HepG2 (cell line): ENCODE measurements around the gene SHQ1. TPM values are rescaled to one million over a fixed set of nuclear protein-coding genes. Genes with fewer than 3 reads are reported as not detected.

Source experiments
- FOXO1 ChIP-seq: sonication (generic); formaldehyde crosslinking; IDR thresholded peaks from 2 replicates; pipeline ENCODE4 v1.4.0; 2020; ENCODE audit warnings: missing genetic modification reagents
- ISX ChIP-seq: sonication (generic); formaldehyde crosslinking; conservative IDR thresholded peaks from 2 replicates; pipeline ENCODE4 v1.5.0; 2020; ENCODE audit warnings: missing genetic modification reagents
- ZFP90 ChIP-seq: sonication (generic); formaldehyde crosslinking; IDR thresholded peaks from 2 replicates; pipeline ENCODE4 v1.8.0; 2022; ENCODE audit warnings: missing genetic modification reagents, mild to moderate bottlenecking, inconsistent platforms, borderline replicate concordance
- ZNF251 ChIP-seq: sonication (generic); formaldehyde crosslinking; IDR thresholded peaks from 2 replicates; pipeline ENCODE4 v1.9.0; 2021; ENCODE audit warnings: mild to moderate bottlenecking, missing genetic modification reagents
- ZNF563 ChIP-seq: sonication (generic); formaldehyde crosslinking; IDR thresholded peaks from 2 replicates; pipeline ENCODE4 v1.8.0; 2022; ENCODE audit warnings: mild to moderate bottlenecking, moderate library complexity, missing genetic modification reagents
- ZNF589 ChIP-seq: sonication (generic); formaldehyde crosslinking; conservative IDR thresholded peaks from 2 replicates; pipeline ENCODE4 v1.8.0; 2022; ENCODE audit warnings: mild to moderate bottlenecking, moderate library complexity, missing genetic modification reagents
- polyA plus RNA-seq, 8 experiments: library from polyadenylated mRNA; depleted of rRNA in 3 of 8; stranded (reverse) in 7 of 8; unstranded in 1 of 8; fragments of >200 nt; fragmentation: Illumina TruSeq in 4 of 8; extraction: Trizol in 4 of 8; gene quantifications; 2 replicates each; pipeline versions ENCODE4 v1.2.1 to v1.2.3, GENCODE V29; 2011 to 2016; ENCODE audit warnings: low read depth in 4 of 8, missing spikeins in 1 of 8, mixed read lengths in 1 of 8; ENCODE audit not compliant: insufficient read depth in 1 of 8
- total RNA-seq, 5 experiments: library from RNA; depleted of rRNA; stranded (reverse); fragments of >200 nt; fragmentation: Illumina TruSeq; extraction: Trizol; gene quantifications; 2 replicates each; pipeline ENCODE4 v1.2.3, GENCODE V29; 2016; ENCODE audit warnings: low read depth in 1 of 5
- TF ChIP-seq, protein P1 (sequence below): sonication (generic); formaldehyde crosslinking; IDR thresholded peaks from 2 replicates; pipeline ENCODE4 v1.9.0; 2021; ENCODE audit warnings: missing genetic modification reagents, borderline replicate concordance
- TF ChIP-seq, protein P2 (sequence below), 2 experiments: sonication (generic) in 1 of 2; formaldehyde crosslinking in 1 of 2; IDR thresholded peaks; 2 replicates each; pipeline versions ENCODE4 v1.6.1 to v1.9.0; 2014 to 2022; ENCODE audit warnings: antibody characterized with exemption in 1 of 2, borderline replicate concordance in 1 of 2, inconsistent platforms in 1 of 2, low read depth in 1 of 2, missing genetic modification reagents in 1 of 2
- TF ChIP-seq, protein P3 (sequence below): sonication (generic); formaldehyde crosslinking; IDR thresholded peaks from 2 replicates; pipeline ENCODE4 v1.8.1; 2022; ENCODE audit warnings: low read depth, mild to moderate bottlenecking, missing genetic modification reagents
- TF ChIP-seq, protein P4 (sequence below): sonication (generic); formaldehyde crosslinking; IDR thresholded peaks from 2 replicates; pipeline ENCODE4 v1.8.1; 2023; ENCODE audit warnings: missing genetic modification reagents, inconsistent platforms, borderline replicate concordance
- TF ChIP-seq, protein P5 (sequence below): sonication (generic); formaldehyde crosslinking; IDR thresholded peaks from 2 replicates; pipeline ENCODE4 v1.5.1; 2020; ENCODE audit warnings: missing genetic modification reagents, mild to moderate bottlenecking, borderline replicate concordance
- TF ChIP-seq, protein P6 (sequence below): sonication (generic); formaldehyde crosslinking; IDR thresholded peaks from 2 replicates; pipeline ENCODE4 v1.5.1; 2020; ENCODE audit warnings: missing genetic modification reagents, mild to moderate bottlenecking, borderline replicate concordance

SHQ1 gene
- total and polyA plus RNA-seq, 2 of the 13 experiments (the other 11 are each of a cell fraction or from before 2014, with no cell fraction given) = 5.5 to 20.3 TPM

DNA sequence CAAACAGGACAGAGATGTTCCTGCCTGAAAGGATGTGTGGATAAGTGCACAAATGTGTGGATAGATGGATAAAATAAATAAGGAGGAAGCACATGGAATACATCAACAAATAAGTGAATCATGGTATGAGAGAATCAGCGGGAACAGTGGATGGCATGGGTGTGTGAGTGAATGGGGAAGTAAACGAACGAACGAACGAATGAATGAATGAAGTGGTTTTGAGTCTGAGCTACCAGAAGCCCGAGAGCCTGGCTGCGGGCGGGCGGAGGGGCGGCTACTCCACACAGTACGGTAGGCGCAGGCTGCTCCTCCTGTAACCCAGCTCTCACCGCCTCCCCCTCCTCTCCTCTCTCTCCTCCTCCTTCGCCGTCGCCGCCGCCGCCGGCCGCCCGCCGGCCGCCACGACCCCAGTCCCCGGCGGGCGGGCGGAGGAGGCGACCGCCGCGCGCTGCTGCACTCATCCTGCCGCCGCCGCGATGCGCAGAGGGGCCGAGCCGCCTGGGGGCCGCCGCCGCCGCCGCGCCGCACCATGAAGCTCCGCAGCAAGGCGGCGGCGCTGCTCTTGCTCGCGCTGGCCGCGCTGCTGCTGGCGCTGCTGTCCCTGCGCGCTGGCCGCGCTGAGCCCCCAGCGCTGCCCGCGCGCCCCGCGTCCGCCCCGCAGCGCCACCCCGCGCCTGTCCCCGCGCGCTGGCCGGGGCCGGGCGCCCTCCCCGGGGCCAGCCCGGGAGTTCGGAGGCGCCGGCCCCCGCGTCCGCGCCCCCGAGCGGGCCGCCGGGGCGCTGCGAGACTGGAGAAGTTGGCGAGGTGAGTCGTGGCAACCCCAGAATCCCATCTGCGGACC is 39.7 kb upstream of the SHQ1 start, which contains the start of gene GXYLT2 (continued):
- TF ChIP-seq, protein P1, sequence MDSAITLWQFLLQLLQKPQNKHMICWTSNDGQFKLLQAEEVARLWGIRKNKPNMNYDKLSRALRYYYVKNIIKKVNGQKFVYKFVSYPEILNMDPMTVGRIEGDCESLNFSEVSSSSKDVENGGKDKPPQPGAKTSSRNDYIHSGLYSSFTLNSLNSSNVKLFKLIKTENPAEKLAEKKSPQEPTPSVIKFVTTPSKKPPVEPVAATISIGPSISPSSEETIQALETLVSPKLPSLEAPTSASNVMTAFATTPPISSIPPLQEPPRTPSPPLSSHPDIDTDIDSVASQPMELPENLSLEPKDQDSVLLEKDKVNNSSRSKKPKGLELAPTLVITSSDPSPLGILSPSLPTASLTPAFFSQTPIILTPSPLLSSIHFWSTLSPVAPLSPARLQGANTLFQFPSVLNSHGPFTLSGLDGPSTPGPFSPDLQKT (CRISPR knock-in tag) = no peak
- TF ChIP-seq ZNF589 (CRISPR knock-in tag) (no peak), ISX (no peak), ZNF251 (CRISPR knock-in tag) (no peak), FOXO1 (CRISPR knock-in tag) (0 out of 2 replicates have a peak, but pooled peaks have one; percentile 20), ZNF563 (CRISPR knock-in tag) (no peak), ZFP90 (CRISPR knock-in tag) (no peak)
- TF ChIP-seq, protein P2, sequence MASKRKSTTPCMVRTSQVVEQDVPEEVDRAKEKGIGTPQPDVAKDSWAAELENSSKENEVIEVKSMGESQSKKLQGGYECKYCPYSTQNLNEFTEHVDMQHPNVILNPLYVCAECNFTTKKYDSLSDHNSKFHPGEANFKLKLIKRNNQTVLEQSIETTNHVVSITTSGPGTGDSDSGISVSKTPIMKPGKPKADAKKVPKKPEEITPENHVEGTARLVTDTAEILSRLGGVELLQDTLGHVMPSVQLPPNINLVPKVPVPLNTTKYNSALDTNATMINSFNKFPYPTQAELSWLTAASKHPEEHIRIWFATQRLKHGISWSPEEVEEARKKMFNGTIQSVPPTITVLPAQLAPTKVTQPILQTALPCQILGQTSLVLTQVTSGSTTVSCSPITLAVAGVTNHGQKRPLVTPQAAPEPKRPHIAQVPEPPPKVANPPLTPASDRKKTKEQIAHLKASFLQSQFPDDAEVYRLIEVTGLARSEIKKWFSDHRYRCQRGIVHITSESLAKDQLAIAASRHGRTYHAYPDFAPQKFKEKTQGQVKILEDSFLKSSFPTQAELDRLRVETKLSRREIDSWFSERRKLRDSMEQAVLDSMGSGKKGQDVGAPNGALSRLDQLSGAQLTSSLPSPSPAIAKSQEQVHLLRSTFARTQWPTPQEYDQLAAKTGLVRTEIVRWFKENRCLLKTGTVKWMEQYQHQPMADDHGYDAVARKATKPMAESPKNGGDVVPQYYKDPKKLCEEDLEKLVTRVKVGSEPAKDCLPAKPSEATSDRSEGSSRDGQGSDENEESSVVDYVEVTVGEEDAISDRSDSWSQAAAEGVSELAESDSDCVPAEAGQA (IDR thresholded peaks at IDR 0.05; ENCODE audit: low read depth) = no peak
- TF ChIP-seq, protein P2 (CRISPR knock-in tag; IDR thresholded peaks at IDR 0.05; ENCODE audit: borderline replicate concordance) = no peak
- TF ChIP-seq, protein P3, sequence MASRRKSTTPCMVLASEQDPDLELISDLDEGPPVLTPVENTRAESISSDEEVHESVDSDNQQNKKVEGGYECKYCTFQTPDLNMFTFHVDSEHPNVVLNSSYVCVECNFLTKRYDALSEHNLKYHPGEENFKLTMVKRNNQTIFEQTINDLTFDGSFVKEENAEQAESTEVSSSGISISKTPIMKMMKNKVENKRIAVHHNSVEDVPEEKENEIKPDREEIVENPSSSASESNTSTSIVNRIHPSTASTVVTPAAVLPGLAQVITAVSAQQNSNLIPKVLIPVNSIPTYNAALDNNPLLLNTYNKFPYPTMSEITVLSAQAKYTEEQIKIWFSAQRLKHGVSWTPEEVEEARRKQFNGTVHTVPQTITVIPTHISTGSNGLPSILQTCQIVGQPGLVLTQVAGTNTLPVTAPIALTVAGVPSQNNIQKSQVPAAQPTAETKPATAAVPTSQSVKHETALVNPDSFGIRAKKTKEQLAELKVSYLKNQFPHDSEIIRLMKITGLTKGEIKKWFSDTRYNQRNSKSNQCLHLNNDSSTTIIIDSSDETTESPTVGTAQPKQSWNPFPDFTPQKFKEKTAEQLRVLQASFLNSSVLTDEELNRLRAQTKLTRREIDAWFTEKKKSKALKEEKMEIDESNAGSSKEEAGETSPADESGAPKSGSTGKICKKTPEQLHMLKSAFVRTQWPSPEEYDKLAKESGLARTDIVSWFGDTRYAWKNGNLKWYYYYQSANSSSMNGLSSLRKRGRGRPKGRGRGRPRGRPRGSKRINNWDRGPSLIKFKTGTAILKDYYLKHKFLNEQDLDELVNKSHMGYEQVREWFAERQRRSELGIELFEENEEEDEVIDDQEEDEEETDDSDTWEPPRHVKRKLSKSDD (CRISPR knock-in tag) = no peak
- TF ChIP-seq, protein P4, sequence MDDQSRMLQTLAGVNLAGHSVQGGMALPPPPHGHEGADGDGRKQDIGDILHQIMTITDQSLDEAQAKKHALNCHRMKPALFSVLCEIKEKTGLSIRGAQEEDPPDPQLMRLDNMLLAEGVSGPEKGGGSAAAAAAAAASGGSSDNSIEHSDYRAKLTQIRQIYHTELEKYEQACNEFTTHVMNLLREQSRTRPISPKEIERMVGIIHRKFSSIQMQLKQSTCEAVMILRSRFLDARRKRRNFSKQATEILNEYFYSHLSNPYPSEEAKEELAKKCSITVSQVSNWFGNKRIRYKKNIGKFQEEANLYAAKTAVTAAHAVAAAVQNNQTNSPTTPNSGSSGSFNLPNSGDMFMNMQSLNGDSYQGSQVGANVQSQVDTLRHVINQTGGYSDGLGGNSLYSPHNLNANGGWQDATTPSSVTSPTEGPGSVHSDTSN = no peak
- TF ChIP-seq, protein P5, sequence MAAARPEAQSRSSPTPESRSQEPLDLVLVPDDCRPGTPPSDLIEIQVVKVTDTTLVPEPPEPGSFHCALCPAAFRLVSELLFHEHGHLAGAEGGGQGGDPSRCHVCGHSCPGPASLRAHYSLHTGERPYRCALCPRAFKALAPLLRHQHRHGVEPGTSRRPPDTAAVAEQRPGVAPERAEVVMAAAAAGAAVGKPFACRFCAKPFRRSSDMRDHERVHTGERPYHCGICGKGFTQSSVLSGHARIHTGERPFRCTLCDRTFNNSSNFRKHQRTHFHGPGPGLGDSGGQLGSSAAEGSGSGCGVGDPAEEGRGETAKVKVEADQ = no peak
- TF ChIP-seq, protein P6, sequence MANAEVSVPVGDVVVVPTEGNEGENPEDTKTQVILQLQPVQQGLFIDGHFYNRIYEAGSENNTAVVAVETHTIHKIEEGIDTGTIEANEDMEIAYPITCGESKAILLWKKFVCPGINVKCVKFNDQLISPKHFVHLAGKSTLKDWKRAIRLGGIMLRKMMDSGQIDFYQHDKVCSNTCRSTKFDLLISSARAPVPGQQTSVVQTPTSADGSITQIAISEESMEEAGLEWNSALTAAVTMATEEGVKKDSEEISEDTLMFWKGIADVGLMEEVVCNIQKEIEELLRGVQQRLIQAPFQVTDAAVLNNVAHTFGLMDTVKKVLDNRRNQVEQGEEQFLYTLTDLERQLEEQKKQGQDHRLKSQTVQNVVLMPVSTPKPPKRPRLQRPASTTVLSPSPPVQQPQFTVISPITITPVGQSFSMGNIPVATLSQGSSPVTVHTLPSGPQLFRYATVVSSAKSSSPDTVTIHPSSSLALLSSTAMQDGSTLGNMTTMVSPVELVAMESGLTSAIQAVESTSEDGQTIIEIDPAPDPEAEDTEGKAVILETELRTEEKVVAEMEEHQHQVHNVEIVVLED (CRISPR knock-in tag) = no peak; the same call in 1 of the 2 replicates
